NCI-H1930 (cell line): ENCODE results near the gene REST.
"Not testable (repeated sequence)": the region's sequence is repeated elsewhere in the genome, so short reads cannot be mapped to it uniquely, and the experiment has no call there.

Experiments used
- DNase-seq, 2 experiments: peaks; one replicate each; lab custom pipeline; 2025; lab: John Stamatoyannopoulos, UW

Gene REST

GRCh38 chr4:56907489-56908205, at the start of gene REST:
TSS of gene REST (plus strand) at chr4:56907900. CDS start at chr4:56910639, 2,739 bp downstream.
- DNase-seq = peak in 1 of 2 experiments; percentile 17

- DNase-seq = no peak
Observed at GRCh38 chr4:56859841-56860240, 47.9 kb upstream of the REST start.

GRCh38 chr4:56860781-56861180, 46.9 kb upstream of the REST start:
- no peak for DNase-seq

- DNase-seq = no peak
Observed at GRCh38 chr4:56861360-56861759, 46.3 kb upstream of the REST start.

GRCh38 chr4:56863441-56864139, 44.1 kb upstream of the REST start:
- no peak for DNase-seq

GRCh38 chr4:56870946-56871345, 36.8 kb upstream of the REST start:
- no peak for DNase-seq

- peak; percentile 18 to 32 for DNase-seq
Observed at GRCh38 chr4:56871371-56871866, 36.3 kb upstream of the REST start.

GRCh38 chr4:56874166-56874565, 33.5 kb upstream of the REST start:
- peak in 1 of 2 experiments; percentile 13 for DNase-seq

- no peak for DNase-seq
Observed at GRCh38 chr4:56874923-56875322, 32.8 kb upstream of the REST start.

- DNase-seq = no peak
Observed at GRCh38 chr4:56876264-56876663, 31.4 kb upstream of the REST start.

- no peak for DNase-seq
Observed at GRCh38 chr4:56879996-56880395, 27.7 kb upstream of the REST start.

GRCh38 chr4:56880572-56880971, 27.1 kb upstream of the REST start:
- DNase-seq = no peak

- not testable (repeated sequence) for DNase-seq
Observed at GRCh38 chr4:56884511-56884910, 23.2 kb upstream of the REST start.

GRCh38 chr4:56892691-56893090, 15.0 kb upstream of the REST start:
- no peak for DNase-seq

GRCh38 chr4:56897842-56898241, 9.9 kb upstream of the REST start:
- not testable (repeated sequence) for DNase-seq

- DNase-seq = not testable (repeated sequence)
Observed at GRCh38 chr4:56900186-56900585, 7.5 kb upstream of the REST start.

GRCh38 chr4:56902703-56903102, 5.0 kb upstream of the REST start:
- no peak for DNase-seq

- DNase-seq = no peak
Observed at GRCh38 chr4:56905796-56906195, 1.9 kb upstream of the REST start.

GRCh38 chr4:56906489-56907393, 959 bp upstream of the REST start:
- no peak for DNase-seq

- DNase-seq = no peak
Observed at GRCh38 chr4:56908206-56909085, 746 bp downstream of the REST start.
